ENCODE data around the gene PALD1. TPM values are rescaled to one million over a fixed set of nuclear protein-coding genes. Genes with fewer than 3 reads are reported as not detected.

The PALD1 gene
- total and polyA plus RNA-seq, 2 donors (not counting 1 experiment from before 2014, with no cell fraction given) = 0.09 to 0.33 TPM

GRCh38 chr10:70510904-70511303, 32.3 kb downstream of the PALD1 start:
- no peaks in the 10 kb centered on the region for H3K9me3 ChIP-seq (ENCODE audit: control insufficient read depth, insufficient read depth, low read depth, low read length)
- no peak overlapping the region for H3K9ac ChIP-seq (ENCODE audit: insufficient read depth, low read length)
- peaks cover 5% of the 10 kb centered on the region for H3K4me1 ChIP-seq (ENCODE audit: control insufficient read depth, extremely low read depth, insufficient read depth, low read length)
- no peak overlapping the region for H2AFZ ChIP-seq (ENCODE audit: low read length)
- H4K20me1 ChIP-seq (ENCODE audit: control insufficient read depth, extremely low read depth, insufficient read depth, low read length) = no peaks in the 10 kb centered on the region
- no peaks in the 10 kb centered on the region for H3K79me2 ChIP-seq (ENCODE audit: control insufficient read depth, insufficient read depth, low read length)
- H3K4me3 ChIP-seq (replicated peaks in 1 of 4; ENCODE audit: control extremely low read depth in 1 of 4, insufficient read depth in 1 of 4, low read depth in 3 of 4, low read length in 4 of 4) = no peak overlapping the region
- TF ChIP-seq EZH2 (IDR thresholded peaks at IDR 0.05; ENCODE audit: low read length, missing control alignments) (no peak), CTCF (conservative IDR thresholded peaks at IDR 0.05 in 1 of 2, IDR thresholded peaks at IDR 0.05 in 1 of 2; ENCODE audit: low read depth in 1 of 2, low read length in 2 of 2) (no peak)
- H3K36me3 ChIP-seq (ENCODE audit: control insufficient read depth, insufficient read depth, low read length) = no peaks in the 10 kb centered on the region
- peak in 1 of 2 donors; percentile 48 for DNase-seq (ENCODE audit: low read depth in 2 of 2)
- no peak overlapping the region for H3K27ac ChIP-seq (ENCODE audit: insufficient read depth, low read length)
- peaks cover 2% of the 10 kb centered on the region for H3K27me3 ChIP-seq (ENCODE audit: control insufficient read depth, insufficient read depth, low read length)
- no peak overlapping the region for H3K4me2 ChIP-seq (ENCODE audit: extremely low read depth, insufficient read depth, low read length)

GRCh38 chr10:70512149-70512639, 33.6 kb downstream of the PALD1 start:
- no peaks in the 10 kb centered on the region for H3K79me2 ChIP-seq (ENCODE audit: control insufficient read depth, insufficient read depth, low read length)
- peak; percentile 41 for DNase-seq (ENCODE audit: low read depth in 2 of 2)
- no peak for TF ChIP-seq CTCF (conservative IDR thresholded peaks at IDR 0.05 in 1 of 2, IDR thresholded peaks at IDR 0.05 in 1 of 2; ENCODE audit: low read depth in 1 of 2, low read length in 2 of 2)
- no peak for TF ChIP-seq EZH2 (IDR thresholded peaks at IDR 0.05; ENCODE audit: low read length, missing control alignments)

GRCh38 chr10:70513848-70514309, 35.3 kb downstream of the PALD1 start:
- peaks cover 2% of the 10 kb centered on the region for H3K27me3 ChIP-seq (ENCODE audit: control insufficient read depth, insufficient read depth, low read length)
- TF ChIP-seq EZH2 (IDR thresholded peaks at IDR 0.05; ENCODE audit: low read length, missing control alignments) (no peak), CTCF (conservative IDR thresholded peaks at IDR 0.05 in 1 of 2, IDR thresholded peaks at IDR 0.05 in 1 of 2; ENCODE audit: low read depth in 1 of 2, low read length in 2 of 2) (no peak)
- H3K9ac ChIP-seq (ENCODE audit: insufficient read depth, low read length) = no peak overlapping the region
- H3K4me3 ChIP-seq (replicated peaks in 1 of 4; ENCODE audit: control extremely low read depth in 1 of 4, insufficient read depth in 1 of 4, low read depth in 3 of 4, low read length in 4 of 4) = no peak overlapping the region
- H3K4me1 ChIP-seq (ENCODE audit: control insufficient read depth, extremely low read depth, insufficient read depth, low read length) = peaks cover 6% of the 10 kb centered on the region
- no peak for DNase-seq (ENCODE audit: low read depth in 2 of 2)
- no peaks in the 10 kb centered on the region for H3K79me2 ChIP-seq (ENCODE audit: control insufficient read depth, insufficient read depth, low read length)
- no peak overlapping the region for H2AFZ ChIP-seq (ENCODE audit: low read length)
- no peaks in the 10 kb centered on the region for H3K9me3 ChIP-seq (ENCODE audit: control insufficient read depth, insufficient read depth, low read depth, low read length)
- no peak overlapping the region for H3K4me2 ChIP-seq (ENCODE audit: extremely low read depth, insufficient read depth, low read length)
- no peaks in the 10 kb centered on the region for H3K36me3 ChIP-seq (ENCODE audit: control insufficient read depth, insufficient read depth, low read length)
- no peak overlapping the region for H3K27ac ChIP-seq (ENCODE audit: insufficient read depth, low read length)
- no peaks in the 10 kb centered on the region for H4K20me1 ChIP-seq (ENCODE audit: control insufficient read depth, extremely low read depth, insufficient read depth, low read length)

More at GRCh38 chr10:70512149-70512639, 33.6 kb downstream of the PALD1 start:
- H4K20me1 ChIP-seq (ENCODE audit: control insufficient read depth, extremely low read depth, insufficient read depth, low read length) = no peaks in the 10 kb centered on the region
- H2AFZ ChIP-seq (ENCODE audit: low read length) = no peak overlapping the region
- H3K27ac ChIP-seq (ENCODE audit: insufficient read depth, low read length) = no peak overlapping the region
- H3K36me3 ChIP-seq (ENCODE audit: control insufficient read depth, insufficient read depth, low read length) = no peaks in the 10 kb centered on the region
- H3K9ac ChIP-seq (ENCODE audit: insufficient read depth, low read length) = no peak overlapping the region
- no peak overlapping the region for H3K4me2 ChIP-seq (ENCODE audit: extremely low read depth, insufficient read depth, low read length)
- peaks cover 5% of the 10 kb centered on the region for H3K4me1 ChIP-seq (ENCODE audit: control insufficient read depth, extremely low read depth, insufficient read depth, low read length)
- no peak overlapping the region for H3K4me3 ChIP-seq (replicated peaks in 1 of 4; ENCODE audit: control extremely low read depth in 1 of 4, insufficient read depth in 1 of 4, low read depth in 3 of 4, low read length in 4 of 4)
- H3K27me3 ChIP-seq (ENCODE audit: control insufficient read depth, insufficient read depth, low read length) = peaks cover 2% of the 10 kb centered on the region
- H3K9me3 ChIP-seq (ENCODE audit: control insufficient read depth, insufficient read depth, low read depth, low read length) = no peaks in the 10 kb centered on the region

Data from fibroblast of lung (primary cell).